ENCODE data around the gene EXOC3.
"Not testable (repeated sequence)": the region's sequence is repeated elsewhere in the genome, so short reads cannot be mapped to it uniquely, and the experiment has no call there.

The EXOC3 gene

GRCh38 chr5:507986-508575 lies 65.1 kb downstream of the EXOC3 start:
- not testable (repeated sequence) for DNase-seq

- DNase-seq = no peak
Observed at GRCh38 chr5:509611-510185, 66.7 kb downstream of the EXOC3 start.

- no peak for DNase-seq
Observed at GRCh38 chr5:510521-510920, 67.5 kb downstream of the EXOC3 start.

GRCh38 chr5:511476-511875 lies 68.5 kb downstream of the EXOC3 start:
- DNase-seq = no peak

GRCh38 chr5:513216-514100 lies 70.5 kb downstream of the EXOC3 start:
- no peak for DNase-seq

GRCh38 chr5:514101-514485 lies 71.1 kb downstream of the EXOC3 start:
- no peak for DNase-seq

- no peak for DNase-seq
Observed at GRCh38 chr5:514673-515072, 71.7 kb downstream of the EXOC3 start.

- no peak for DNase-seq
Observed at GRCh38 chr5:515273-515836, 72.4 kb downstream of the EXOC3 start.

GRCh38 chr5:516338-516925 lies 73.5 kb downstream of the EXOC3 start:
- DNase-seq = no peak
